Activated CD8-positive, alpha-beta T cell treated with anti-CD3 and anti-CD28 coated beads, Interleukin-2, amount 10 ng/mL, durations not matched to agents 7 days and 5 days (primary cell): ENCODE results near the gene PAM16. TPM values are rescaled to one million over a fixed set of nuclear protein-coding genes. Genes with fewer than 3 reads are reported as not detected.

Experiments
- ATAC-seq: fragments of 150-1000 bp; cut with Tn5 transposase; one replicate; pipeline ENCODE4 v1.10.0; 2021; ENCODE audit warnings: moderate library complexity
- CTCF ChIA-PET: fragments of 350-600 bp; sonication (Branson Sonifier 250); formaldehyde crosslinking; loops from one replicate; lab custom pipeline; 2021; ENCODE audit warnings: antibody characterized with exemption; lab: Charles Lee
- POLR2A ChIA-PET: fragments of 350-600 bp; sonication (Branson Sonifier 250); formaldehyde crosslinking; loops from one replicate; lab custom pipeline; 2021; ENCODE audit warnings: antibody characterized with exemption; lab: Charles Lee
- DNase-seq: peaks from one replicate; pipeline ENCODE4 v3.0.0-alpha.2; 2020
- H3K27ac Mint-ChIP-seq: one replicate; pipeline ENCODE4 v1.8.0; 2021; ENCODE audit warnings: mild to moderate bottlenecking, mixed read lengths
- H3K27me3 Mint-ChIP-seq: one replicate; pipeline ENCODE4 v1.8.0; 2021; ENCODE audit warnings: low read depth, mixed read lengths
- H3K36me3 Mint-ChIP-seq: one replicate; pipeline ENCODE4 v1.8.0; 2021; ENCODE audit warnings: low read depth, mixed read lengths
- H3K4me1 Mint-ChIP-seq: one replicate; pipeline ENCODE4 v1.8.0; 2021; ENCODE audit warnings: low read depth, mixed read lengths
- H3K4me3 Mint-ChIP-seq: one replicate; pipeline ENCODE4 v1.8.0; 2021; ENCODE audit warnings: mild to moderate bottlenecking, mixed read lengths
- H3K9me3 Mint-ChIP-seq: one replicate; pipeline ENCODE4 v1.8.0; 2022; ENCODE audit warnings: mixed read lengths; ENCODE audit not compliant: insufficient read depth
- total RNA-seq, 2 experiments: library from RNA; stranded (reverse); gene quantifications; one replicate each; pipeline ENCODE4 v1.2.3, GENCODE V29; 2021

PAM16 gene
- total RNA-seq, 2 experiments from 2014 or later, result 33.3 to 40.3 TPM

GRCh38 chr16:4356820-4357219 is 5.7 kb upstream of the PAM16 start:
- peaks cover 36% of the 10 kb centered on the region for H3K36me3 Mint-ChIP-seq
- H3K27me3 Mint-ChIP-seq, result no peaks in the 10 kb centered on the region
- H3K27ac Mint-ChIP-seq, result no peak overlapping the region
- no peaks in the 10 kb centered on the region for H3K9me3 Mint-ChIP-seq
- DNase-seq, result no peak
- H3K4me1 Mint-ChIP-seq, result no peaks in the 10 kb centered on the region
- no peak for ATAC-seq
- POLR2A ChIA-PET, result no interaction called here
- CTCF ChIA-PET, result no interaction called here
- no peak overlapping the region for H3K4me3 Mint-ChIP-seq

- ATAC-seq, result no peak
- POLR2A ChIA-PET, result interaction anchor here (0.6 kb wide), 1 partner anchor 39 kb away, joined by 3 read pairs; no protein-coding TSS in a partner anchor
- CTCF ChIA-PET, result no interaction called here
- Mint-ChIP-seq H3K36me3 (peaks cover 34% of the 10 kb centered on the region), H3K4me3 (no peak overlapping the region), H3K9me3 (no peaks in the 10 kb centered on the region), H3K27ac (no peak overlapping the region), H3K4me1 (peaks cover 11% of the 10 kb centered on the region), H3K27me3 (no peaks in the 10 kb centered on the region)
- no peak for DNase-seq
Observed at GRCh38 chr16:4354512-4355409, 3.6 kb upstream of the PAM16 start.

GRCh38 chr16:4353675-4354074 is 2.6 kb upstream of the PAM16 start:
- ChIA-PET POLR2A (no interaction called here), CTCF (interaction anchor here (0.6 kb wide), 1 partner anchor 635 kb away, joined by 3 read pairs; no protein-coding TSS in a partner anchor)
- Mint-ChIP-seq H3K4me3 (no peak overlapping the region), H3K4me1 (peaks cover 11% of the 10 kb centered on the region), H3K9me3 (no peaks in the 10 kb centered on the region), H3K27me3 (no peaks in the 10 kb centered on the region), H3K36me3 (peaks cover 32% of the 10 kb centered on the region), H3K27ac (peak overlapping the region; percentile 33)
- ATAC-seq (no peak), DNase-seq (no peak)

- no peak overlapping the region for H3K27ac Mint-ChIP-seq
- POLR2A ChIA-PET, result no interaction called here
- no peak for ATAC-seq
- peaks cover 32% of the 10 kb centered on the region for H3K36me3 Mint-ChIP-seq
- no peak for DNase-seq
- no peak overlapping the region for H3K4me3 Mint-ChIP-seq
- H3K27me3 Mint-ChIP-seq, result no peaks in the 10 kb centered on the region
- H3K9me3 Mint-ChIP-seq, result no peaks in the 10 kb centered on the region
- CTCF ChIA-PET, result interaction anchor here (1.0 to 1.3 kb wide), 2 partner anchors 23 to 50 kb away, joined by 3 read pairs; no protein-coding TSS in a partner anchor
- peaks cover 17% of the 10 kb centered on the region for H3K4me1 Mint-ChIP-seq
Observed at GRCh38 chr16:4352843-4353242, 1.7 kb upstream of the PAM16 start.

GRCh38 chr16:4351880-4352279 is 759 bp upstream of the PAM16 start:
- Mint-ChIP-seq H3K9me3 (no peaks in the 10 kb centered on the region), H3K27ac (peak overlapping the region; percentile 92), H3K27me3 (no peaks in the 10 kb centered on the region), H3K4me1 (peaks cover 17% of the 10 kb centered on the region), H3K4me3 (peak overlapping the region; percentile 98), H3K36me3 (peaks cover 27% of the 10 kb centered on the region)
- ATAC-seq (no peak), DNase-seq (no peak)
- ChIA-PET POLR2A (interaction anchor here (1.0 to 1.1 kb wide), 2 partner anchors 10 to 48 kb away, joined by 3 read pairs; no protein-coding TSS in a partner anchor), CTCF (interaction anchor here (0.8 to 3.2 kb wide), 7 partner anchors 22 to 98 kb away, joined by 3 to 16 read pairs (median 4); partner anchors contain the start of gene TFAP4)

GRCh38 chr16:4350365-4350786 is 745 bp downstream of the PAM16 start:
- Mint-ChIP-seq H3K4me3 (peak overlapping the region; percentile 98), H3K4me1 (peaks cover 17% of the 10 kb centered on the region)

GRCh38 chr16:4349332-4349731 is 1.8 kb downstream of the PAM16 start:
- CTCF ChIA-PET, result interaction anchor here (1.3 to 3.2 kb wide), 5 partner anchors 10 to 96 kb away, joined by 3 to 16 read pairs (median 12); no protein-coding TSS in a partner anchor
- ATAC-seq, result no peak
- POLR2A ChIA-PET, result interaction anchor here (2.0 kb wide), 1 partner anchor 67 kb away, joined by 7 read pairs; the partner anchor contains the start of gene CORO7
- H3K4me3 Mint-ChIP-seq, result no peak overlapping the region
- H3K27me3 Mint-ChIP-seq, result no peaks in the 10 kb centered on the region
- no peak overlapping the region for H3K27ac Mint-ChIP-seq
- no peak for DNase-seq
- H3K36me3 Mint-ChIP-seq, result peaks cover 22% of the 10 kb centered on the region
- H3K4me1 Mint-ChIP-seq, result peaks cover 20% of the 10 kb centered on the region
- no peaks in the 10 kb centered on the region for H3K9me3 Mint-ChIP-seq

More at GRCh38 chr16:4350365-4350786, 745 bp downstream of the PAM16 start:
- Mint-ChIP-seq H3K9me3 (no peaks in the 10 kb centered on the region), H3K36me3 (peaks cover 25% of the 10 kb centered on the region), H3K27me3 (no peaks in the 10 kb centered on the region), H3K27ac (peak overlapping the region; percentile 92)
- ATAC-seq (no peak), DNase-seq (no peak)
- CTCF ChIA-PET, result interaction anchor here (1.3 to 3.2 kb wide), 6 partner anchors 11 to 97 kb away, joined by 3 to 16 read pairs (median 8); partner anchors contain the start of gene TFAP4
- POLR2A ChIA-PET, result interaction anchor here (0.9 to 2.0 kb wide), 8 partner anchors 8 to 66 kb away, joined by 3 to 7 read pairs (median 4); partner anchors contain the start of gene CORO7

- CTCF ChIA-PET, result interaction anchor here (1.4 kb wide), 1 partner anchor 54 kb away, joined by 3 read pairs; no protein-coding TSS in a partner anchor
- POLR2A ChIA-PET, result interaction anchor here (1.2 kb wide), 1 partner anchor 79 kb away, joined by 3 read pairs; no protein-coding TSS in a partner anchor
- H3K4me3 Mint-ChIP-seq, result no peak overlapping the region
- H3K9me3 Mint-ChIP-seq, result no peaks in the 10 kb centered on the region
- H3K27ac Mint-ChIP-seq, result peak overlapping the region; percentile 31
- no peak for DNase-seq
- H3K27me3 Mint-ChIP-seq, result no peaks in the 10 kb centered on the region
- H3K4me1 Mint-ChIP-seq, result peaks cover 23% of the 10 kb centered on the region
- no peak for ATAC-seq
- peaks cover 13% of the 10 kb centered on the region for H3K36me3 Mint-ChIP-seq
Observed at GRCh38 chr16:4347765-4348509, 3.2 kb downstream of the PAM16 start.

GRCh38 chr16:4347010-4347409 is 4.1 kb downstream of the PAM16 start:
- CTCF ChIA-PET, result interaction anchor here (0.7 to 1.2 kb wide), 2 partner anchors 19 to 193 kb away, joined by 3 to 6 read pairs; no protein-coding TSS in a partner anchor
- Mint-ChIP-seq H3K9me3 (no peaks in the 10 kb centered on the region), H3K4me3 (no peak overlapping the region)

GRCh38 chr16:4345836-4346781 is 5.0 kb downstream of the PAM16 start:
- DNase-seq (no peak), ATAC-seq (no peak)
- peaks cover 12% of the 10 kb centered on the region for H3K36me3 Mint-ChIP-seq
- no peaks in the 10 kb centered on the region for H3K27me3 Mint-ChIP-seq
- ChIA-PET CTCF (interaction anchor here (1.2 to 1.7 kb wide), 3 partner anchors 18 to 84 kb away, joined by 4 to 6 read pairs (median 4); no protein-coding TSS in a partner anchor), POLR2A (interaction anchor here (0.7 kb wide), 1 partner anchor 29 kb away, joined by 3 read pairs; no protein-coding TSS in a partner anchor)
- peak overlapping the region; percentile 49 for H3K27ac Mint-ChIP-seq
- H3K4me3 Mint-ChIP-seq, result no peak overlapping the region
- no peaks in the 10 kb centered on the region for H3K9me3 Mint-ChIP-seq
- H3K4me1 Mint-ChIP-seq, result peaks cover 17% of the 10 kb centered on the region

More at GRCh38 chr16:4347010-4347409, 4.1 kb downstream of the PAM16 start:
- H3K27me3 Mint-ChIP-seq, result no peaks in the 10 kb centered on the region
- no peak for DNase-seq
- POLR2A ChIA-PET, result interaction anchor here (1.2 kb wide), 1 partner anchor 78 kb away, joined by 3 read pairs; no protein-coding TSS in a partner anchor
- ATAC-seq, result no peak
- H3K27ac Mint-ChIP-seq, result peak overlapping the region; percentile 39
- H3K4me1 Mint-ChIP-seq, result peaks cover 23% of the 10 kb centered on the region
- H3K36me3 Mint-ChIP-seq, result peaks cover 13% of the 10 kb centered on the region
